ENCODE data around the gene OLFML2B.

Gene OLFML2B

GRCh38 chr1:161989108-161989507 is 34.6 kb downstream of the OLFML2B start:
- Mint-ChIP-seq H3K36me3 (ENCODE audit: low read depth) (no peaks in the 10 kb centered on the region), H3K27ac (no peak overlapping the region), H3K27me3 (ENCODE audit: low read depth) (peaks cover 5% of the 10 kb centered on the region), H3K4me3 (no peak overlapping the region), H3K4me1 (ENCODE audit: low read depth) (no peaks in the 10 kb centered on the region), H3K9me3 (peaks cover 7% of the 10 kb centered on the region)
- no peak for DNase-seq (ENCODE audit: low spot score)

GRCh38 chr1:161988413-161988812 is 35.3 kb downstream of the OLFML2B start:
- Mint-ChIP-seq H3K36me3 (ENCODE audit: low read depth) (no peaks in the 10 kb centered on the region), H3K27ac (no peak overlapping the region), H3K4me3 (no peak overlapping the region), H3K4me1 (ENCODE audit: low read depth) (no peaks in the 10 kb centered on the region), H3K27me3 (ENCODE audit: low read depth) (peaks cover 5% of the 10 kb centered on the region), H3K9me3 (peaks cover 7% of the 10 kb centered on the region)
- no peak for DNase-seq (ENCODE audit: low spot score)

GRCh38 chr1:161987872-161988271 is 35.8 kb downstream of the OLFML2B start:
- H3K9me3 Mint-ChIP-seq: peaks cover 7% of the 10 kb centered on the region
- no peak overlapping the region for H3K4me3 Mint-ChIP-seq
- no peak for DNase-seq (ENCODE audit: low spot score)
- H3K4me1 Mint-ChIP-seq (ENCODE audit: low read depth): no peaks in the 10 kb centered on the region
- H3K27ac Mint-ChIP-seq: no peak overlapping the region
- no peaks in the 10 kb centered on the region for H3K36me3 Mint-ChIP-seq (ENCODE audit: low read depth)
- H3K27me3 Mint-ChIP-seq (ENCODE audit: low read depth): peaks cover 5% of the 10 kb centered on the region

GRCh38 chr1:161987303-161987702 is 36.4 kb downstream of the OLFML2B start:
- Mint-ChIP-seq H3K27ac (no peak overlapping the region), H3K27me3 (ENCODE audit: low read depth) (peaks cover 5% of the 10 kb centered on the region), H3K36me3 (ENCODE audit: low read depth) (no peaks in the 10 kb centered on the region), H3K4me1 (ENCODE audit: low read depth) (no peaks in the 10 kb centered on the region), H3K4me3 (no peak overlapping the region), H3K9me3 (peaks cover 7% of the 10 kb centered on the region)
- DNase-seq (ENCODE audit: low spot score): no peak

GRCh38 chr1:161986328-161986727 is 37.3 kb downstream of the OLFML2B start:
- H3K27me3 Mint-ChIP-seq (ENCODE audit: low read depth): peaks cover 5% of the 10 kb centered on the region
- no peaks in the 10 kb centered on the region for H3K36me3 Mint-ChIP-seq (ENCODE audit: low read depth)
- H3K4me3 Mint-ChIP-seq: no peak overlapping the region
- H3K27ac Mint-ChIP-seq: no peak overlapping the region
- no peak for DNase-seq (ENCODE audit: low spot score)
- H3K4me1 Mint-ChIP-seq (ENCODE audit: low read depth): no peaks in the 10 kb centered on the region
- peaks cover 7% of the 10 kb centered on the region for H3K9me3 Mint-ChIP-seq

- no peak for DNase-seq (ENCODE audit: low spot score)
- Mint-ChIP-seq H3K27ac (no peak overlapping the region), H3K4me1 (ENCODE audit: low read depth) (no peaks in the 10 kb centered on the region), H3K4me3 (no peak overlapping the region), H3K27me3 (ENCODE audit: low read depth) (peaks cover 5% of the 10 kb centered on the region), H3K9me3 (peaks cover 7% of the 10 kb centered on the region), H3K36me3 (ENCODE audit: low read depth) (no peaks in the 10 kb centered on the region)
These were observed 38.3 kb downstream of the OLFML2B start for GRCh38 chr1:161985301-161985822.

GRCh38 chr1:161983725-161984124 is 39.9 kb downstream of the OLFML2B start:
- no peaks in the 10 kb centered on the region for H3K36me3 Mint-ChIP-seq (ENCODE audit: low read depth)
- no peaks in the 10 kb centered on the region for H3K27me3 Mint-ChIP-seq (ENCODE audit: low read depth)
- H3K9me3 Mint-ChIP-seq: peaks cover 7% of the 10 kb centered on the region
- no peak overlapping the region for H3K4me3 Mint-ChIP-seq
- H3K4me1 Mint-ChIP-seq (ENCODE audit: low read depth): no peaks in the 10 kb centered on the region
- DNase-seq (ENCODE audit: low spot score): no peak
- H3K27ac Mint-ChIP-seq: no peak overlapping the region

- Mint-ChIP-seq H3K4me1 (ENCODE audit: low read depth) (no peaks in the 10 kb centered on the region), H3K36me3 (ENCODE audit: low read depth) (no peaks in the 10 kb centered on the region), H3K27me3 (ENCODE audit: low read depth) (no peaks in the 10 kb centered on the region), H3K9me3 (peaks cover 7% of the 10 kb centered on the region), H3K4me3 (no peak overlapping the region), H3K27ac (no peak overlapping the region)
- no peak for DNase-seq (ENCODE audit: low spot score)
These were observed 40.8 kb downstream of the OLFML2B start for GRCh38 chr1:161982917-161983316.

- Mint-ChIP-seq H3K27me3 (ENCODE audit: low read depth) (no peaks in the 10 kb centered on the region), H3K36me3 (ENCODE audit: low read depth) (no peaks in the 10 kb centered on the region), H3K9me3 (peaks cover 5% of the 10 kb centered on the region), H3K4me1 (ENCODE audit: low read depth) (no peaks in the 10 kb centered on the region), H3K4me3 (no peak overlapping the region), H3K27ac (no peak overlapping the region)
- no peak for DNase-seq (ENCODE audit: low spot score)
These were observed 41.2 kb downstream of the OLFML2B start for GRCh38 chr1:161982507-161982895.

GRCh38 chr1:161981735-161982506 is 41.7 kb downstream of the OLFML2B start:
- DNase-seq (ENCODE audit: low spot score): no peak
- Mint-ChIP-seq H3K27me3 (ENCODE audit: low read depth) (no peaks in the 10 kb centered on the region), H3K9me3 (no peaks in the 10 kb centered on the region), H3K27ac (no peak overlapping the region), H3K36me3 (ENCODE audit: low read depth) (no peaks in the 10 kb centered on the region), H3K4me1 (ENCODE audit: low read depth) (no peaks in the 10 kb centered on the region), H3K4me3 (no peak overlapping the region)

GRCh38 chr1:161981126-161981525 is 42.5 kb downstream of the OLFML2B start:
- no peak for DNase-seq (ENCODE audit: low spot score)
- H3K36me3 Mint-ChIP-seq (ENCODE audit: low read depth): no peaks in the 10 kb centered on the region
- H3K27me3 Mint-ChIP-seq (ENCODE audit: low read depth): no peaks in the 10 kb centered on the region
- no peak overlapping the region for H3K27ac Mint-ChIP-seq
- no peaks in the 10 kb centered on the region for H3K9me3 Mint-ChIP-seq
- no peaks in the 10 kb centered on the region for H3K4me1 Mint-ChIP-seq (ENCODE audit: low read depth)
- H3K4me3 Mint-ChIP-seq: no peak overlapping the region

- H3K36me3 Mint-ChIP-seq (ENCODE audit: low read depth): no peaks in the 10 kb centered on the region
- no peak overlapping the region for H3K4me3 Mint-ChIP-seq
- no peak for DNase-seq (ENCODE audit: low spot score)
- H3K9me3 Mint-ChIP-seq: no peaks in the 10 kb centered on the region
- H3K27me3 Mint-ChIP-seq (ENCODE audit: low read depth): no peaks in the 10 kb centered on the region
- no peaks in the 10 kb centered on the region for H3K4me1 Mint-ChIP-seq (ENCODE audit: low read depth)
- H3K27ac Mint-ChIP-seq: no peak overlapping the region
These were observed 45.5 kb downstream of the OLFML2B start for GRCh38 chr1:161978011-161978790.

- Mint-ChIP-seq H3K36me3 (ENCODE audit: low read depth) (no peaks in the 10 kb centered on the region), H3K9me3 (no peaks in the 10 kb centered on the region), H3K4me3 (no peak overlapping the region), H3K27ac (no peak overlapping the region), H3K27me3 (ENCODE audit: low read depth) (no peaks in the 10 kb centered on the region), H3K4me1 (ENCODE audit: low read depth) (no peaks in the 10 kb centered on the region)
- no peak for DNase-seq (ENCODE audit: low spot score)
These were observed 49.5 kb downstream of the OLFML2B start for GRCh38 chr1:161973924-161974845.
